GM21360 (cell line): Measurements from ENCODE around the gene SORCS2.

ENCODE experiments used
- ATAC-seq: cut with Tn5 transposase; IDR thresholded peaks from one replicate; pipeline ENCODE4 v1.9.1; 2021; ENCODE audit warnings: mild to moderate bottlenecking, moderate library complexity; ENCODE audit not compliant: unreplicated experiment

SORCS2 gene

GRCh38 chr4:7399440-7400234 lies 207.3 kb downstream of the SORCS2 start:
- ATAC-seq = no peak

GRCh38 chr4:7400671-7401298 lies 208.4 kb downstream of the SORCS2 start:
- ATAC-seq = no peak

GRCh38 chr4:7402526-7402925 lies 210.2 kb downstream of the SORCS2 start:
- no peak for ATAC-seq

GRCh38 chr4:7403001-7403400 lies 210.7 kb downstream of the SORCS2 start:
- ATAC-seq = no peak

- ATAC-seq = no peak
Measured at GRCh38 chr4:7408166-7408565, 215.8 kb downstream of the SORCS2 start.

- no peak for ATAC-seq
Measured at GRCh38 chr4:7410446-7410845, 218.1 kb downstream of the SORCS2 start.

- ATAC-seq = no peak
Measured at GRCh38 chr4:7411491-7411890, 219.2 kb downstream of the SORCS2 start.

GRCh38 chr4:7411896-7412553 lies 219.7 kb downstream of the SORCS2 start:
- no peak for ATAC-seq

- ATAC-seq = no peak
Measured at GRCh38 chr4:7412554-7412912, 220.2 kb downstream of the SORCS2 start.

- ATAC-seq = no peak
Measured at GRCh38 chr4:7414046-7414445, 221.7 kb downstream of the SORCS2 start.

GRCh38 chr4:7414736-7415510 lies 222.6 kb downstream of the SORCS2 start:
- ATAC-seq = no peak

GRCh38 chr4:7415927-7416686 lies 223.8 kb downstream of the SORCS2 start:
- ATAC-seq = no peak

GRCh38 chr4:7416745-7417432 lies 224.6 kb downstream of the SORCS2 start:
- no peak for ATAC-seq

GRCh38 chr4:7417639-7418038 lies 225.3 kb downstream of the SORCS2 start:
- ATAC-seq = no peak

- ATAC-seq = no peak
Measured at GRCh38 chr4:7418131-7418943, 226.0 kb downstream of the SORCS2 start.

GRCh38 chr4:7419961-7420660 lies 227.8 kb downstream of the SORCS2 start:
- no peak for ATAC-seq

GRCh38 chr4:7420661-7421040 lies 228.3 kb downstream of the SORCS2 start:
- ATAC-seq = no peak

GRCh38 chr4:7421356-7422150 lies 229.2 kb downstream of the SORCS2 start:
- ATAC-seq = no peak
